SK-N-SH treated with all-trans-retinoic acid at 6 μM for 48 hours (cell line): ENCODE data around the gene USP5.

ENCODE experiments used
- ATAC-seq: fragments of 200-7000 bp; cut with Tn5 transposase; 3 replicates; pipeline ENCODE4 v1.9.1; 2020; ENCODE audit warnings: mild to moderate bottlenecking, moderate library complexity
- ARNTL ChIP-seq: fragments of 450-650 bp; formaldehyde crosslinking; IDR thresholded peaks from 2 replicates; pipeline ENCODE4 v1.5.0; 2020; ENCODE audit warnings: low read depth, mild to moderate bottlenecking, moderate library complexity, borderline replicate concordance
- BACH2 ChIP-seq: fragments of 250-450 bp; sonication (Bioruptor Pico); IDR thresholded peaks from 2 replicates; pipeline ENCODE4 v1.9.0; 2021; ENCODE audit warnings: mild to moderate bottlenecking, borderline replicate concordance
- CREB5 ChIP-seq: fragments of 250-450 bp; sonication (Bioruptor Pico); IDR thresholded peaks from 2 replicates; pipeline ENCODE4 v1.5.1; 2020; ENCODE audit warnings: low read depth, mild to moderate bottlenecking, moderate library complexity
- CSDC2 ChIP-seq: fragments of 250-450 bp; sonication (Bioruptor Pico); IDR thresholded peaks from 2 replicates; pipeline ENCODE4 v1.5.0; 2020; ENCODE audit warnings: mild to moderate bottlenecking, moderate library complexity
- ESRRG ChIP-seq: fragments of 250-450 bp; sonication (Bioruptor Pico); IDR thresholded peaks from 2 replicates; pipeline ENCODE4 v1.6.1; 2021; ENCODE audit warnings: mild to moderate bottlenecking
- GLIS3 ChIP-seq: fragments of 250-450 bp; sonication (Bioruptor Pico); IDR thresholded peaks from 2 replicates; pipeline ENCODE4 v1.5.0; 2020; ENCODE audit warnings: mild to moderate bottlenecking, moderate library complexity
- ISL1 ChIP-seq: fragments of 250-450 bp; sonication (Bioruptor Pico); IDR thresholded peaks from 2 replicates; pipeline ENCODE4 v2.1.2; 2022; ENCODE audit warnings: mild to moderate bottlenecking, moderate library complexity
- OSR1 ChIP-seq: fragments of 250-450 bp; sonication (Bioruptor Pico); IDR thresholded peaks from 2 replicates; pipeline ENCODE4 v1.8.0; 2022; ENCODE audit warnings: moderate library complexity, mild to moderate bottlenecking, inconsistent platforms
- PATZ1 ChIP-seq: fragments of 250-450 bp; sonication (Bioruptor Pico); IDR thresholded peaks from 2 replicates; pipeline ENCODE4 v1.8.0; 2020; ENCODE audit warnings: mild to moderate bottlenecking, moderate library complexity, borderline replicate concordance
- POU6F1 ChIP-seq: fragments of 250-450 bp; sonication (Bioruptor Pico); IDR thresholded peaks from 2 replicates; pipeline ENCODE4 v1.8.0; 2021; ENCODE audit warnings: low read depth, mild to moderate bottlenecking, moderate library complexity, borderline replicate concordance
- PPARA ChIP-seq: fragments of 250-450 bp; sonication (Bioruptor Pico); IDR thresholded peaks from 2 replicates; pipeline ENCODE4 v1.5.0; 2020; ENCODE audit warnings: mild to moderate bottlenecking, borderline replicate concordance
- RARB ChIP-seq: fragments of 250-450 bp; sonication (Bioruptor Pico); IDR thresholded peaks from 2 replicates; pipeline ENCODE4 v1.8.0; 2021; ENCODE audit warnings: mild to moderate bottlenecking, moderate library complexity
- SNAI2 ChIP-seq: fragments of 250-450 bp; sonication (Bioruptor Pico); IDR thresholded peaks from 2 replicates; pipeline ENCODE4 v1.5.0; 2020; ENCODE audit warnings: mild to moderate bottlenecking, moderate library complexity
- TCF4 ChIP-seq: fragments of 250-450 bp; sonication (Bioruptor Pico); IDR thresholded peaks from 2 replicates; pipeline ENCODE4 v1.8.0; 2021; ENCODE audit warnings: mild to moderate bottlenecking, moderate library complexity, borderline replicate concordance
- TOX ChIP-seq: fragments of 250-450 bp; sonication (Bioruptor Pico); IDR thresholded peaks from 2 replicates; pipeline ENCODE4 v1.8.0; 2021; ENCODE audit warnings: mild to moderate bottlenecking, moderate library complexity, borderline replicate concordance
- TSHZ2 ChIP-seq: fragments of 250-450 bp; sonication (Bioruptor Pico); IDR thresholded peaks from 2 replicates; pipeline ENCODE4 v1.5.0; 2020; ENCODE audit warnings: mild to moderate bottlenecking, moderate library complexity
- ZC3H10 ChIP-seq: fragments of 250-450 bp; sonication (Bioruptor Pico); IDR thresholded peaks from 2 replicates; pipeline ENCODE4 v1.5.1; 2021; ENCODE audit warnings: mild to moderate bottlenecking, moderate library complexity
- ZFP3 ChIP-seq: fragments of 250-450 bp; sonication (Bioruptor Pico); IDR thresholded peaks from 2 replicates; pipeline ENCODE4 v1.5.0; 2020; ENCODE audit warnings: mild to moderate bottlenecking, moderate library complexity
- ZFP30 ChIP-seq: fragments of 450-650 bp; formaldehyde crosslinking; IDR thresholded peaks from 2 replicates; pipeline ENCODE4 v1.5.0; 2022; ENCODE audit warnings: mild to moderate bottlenecking, moderate library complexity
- ZNF565 ChIP-seq: fragments of 450-650 bp; formaldehyde crosslinking; conservative IDR thresholded peaks from 2 replicates; pipeline ENCODE4 v1.5.0; 2020; ENCODE audit warnings: low read depth, mild to moderate bottlenecking, moderate library complexity
- ZNF8 ChIP-seq: fragments of 450-650 bp; formaldehyde crosslinking; IDR thresholded peaks from 2 replicates; pipeline ENCODE4 v1.5.0; 2020; ENCODE audit warnings: mild to moderate bottlenecking, moderate library complexity

USP5 gene

GRCh38 chr12:6827437-6827911 lies 24.5 kb upstream of the USP5 start:
- ATAC-seq, result peak; percentile 68
- TF ChIP-seq PPARA (CRISPR knock-in tag) (no peak), ZNF565 (CRISPR knock-in tag) (no peak), TCF4 (CRISPR knock-in tag) (no peak), TSHZ2 (CRISPR knock-in tag) (no peak), OSR1 (CRISPR knock-in tag) (no peak), ZFP3 (no peak), CSDC2 (CRISPR knock-in tag) (no peak), ZFP30 (no peak)

- no peak for TF ChIP-seq ESRRG
- TF ChIP-seq ISL1 (CRISPR knock-in tag), result no peak
- no peak for TF ChIP-seq SNAI2 (CRISPR knock-in tag)
- TF ChIP-seq ZNF8 (CRISPR knock-in tag), result no peak
- TF ChIP-seq ARNTL (CRISPR knock-in tag), result no peak
- TF ChIP-seq GLIS3, result no peak
- TF ChIP-seq ZNF565 (CRISPR knock-in tag), result no peak
- no peak for TF ChIP-seq BACH2
- TF ChIP-seq CREB5 (CRISPR knock-in tag), result no peak
- no peak for TF ChIP-seq ZFP30
- no peak for TF ChIP-seq POU6F1 (CRISPR knock-in tag)
- ATAC-seq, result peak; percentile 32
Observed at GRCh38 chr12:6827982-6828780, 23.8 kb upstream of the USP5 start, which contains the start of gene P3H3. P3H3 (plus strand) TSS chr12:6828407; CDS start chr12:6828441, 34 bp downstream.

GRCh38 chr12:6828781-6829535 lies 23.0 kb upstream of the USP5 start:
- peak; percentile 60 for ATAC-seq
- TF ChIP-seq ZNF565 (CRISPR knock-in tag) (no peak), ZFP3 (no peak), TOX (no peak), CREB5 (CRISPR knock-in tag) (no peak), GLIS3 (no peak), SNAI2 (CRISPR knock-in tag) (no peak), ZC3H10 (CRISPR knock-in tag) (no peak), ESRRG (no peak), PPARA (CRISPR knock-in tag) (no peak), ARNTL (CRISPR knock-in tag) (no peak), TSHZ2 (CRISPR knock-in tag) (no peak), ZFP30 (no peak), ZNF8 (CRISPR knock-in tag) (no peak), PATZ1 (no peak), OSR1 (CRISPR knock-in tag) (no peak), BACH2 (no peak), RARB (CRISPR knock-in tag) (no peak)
